ENCODE measurements around the gene ADAM33.

GRCh38 chr20:3628502-3629314 lies 53.1 kb downstream of the ADAM33 start:
- TF ChIP-seq CTCF (IDR thresholded peaks at IDR 0.05), result no peak
- no peak for TF ChIP-seq POLR2A (IDR thresholded peaks at IDR 0.05)

All from right lobe of liver (tissue), 4 donors.